Measurements from ENCODE around the gene SMARCC2. TPM values are rescaled to one million over a fixed set of nuclear protein-coding genes. Genes with fewer than 3 reads are reported as not detected.
"Not testable (repeated sequence)": the region's sequence is repeated elsewhere in the genome, so short reads cannot be mapped to it uniquely, and the experiment has no call there.

SMARCC2 gene
- total RNA-seq, 1 donor from 2014 or later, result 147 TPM

DNA sequence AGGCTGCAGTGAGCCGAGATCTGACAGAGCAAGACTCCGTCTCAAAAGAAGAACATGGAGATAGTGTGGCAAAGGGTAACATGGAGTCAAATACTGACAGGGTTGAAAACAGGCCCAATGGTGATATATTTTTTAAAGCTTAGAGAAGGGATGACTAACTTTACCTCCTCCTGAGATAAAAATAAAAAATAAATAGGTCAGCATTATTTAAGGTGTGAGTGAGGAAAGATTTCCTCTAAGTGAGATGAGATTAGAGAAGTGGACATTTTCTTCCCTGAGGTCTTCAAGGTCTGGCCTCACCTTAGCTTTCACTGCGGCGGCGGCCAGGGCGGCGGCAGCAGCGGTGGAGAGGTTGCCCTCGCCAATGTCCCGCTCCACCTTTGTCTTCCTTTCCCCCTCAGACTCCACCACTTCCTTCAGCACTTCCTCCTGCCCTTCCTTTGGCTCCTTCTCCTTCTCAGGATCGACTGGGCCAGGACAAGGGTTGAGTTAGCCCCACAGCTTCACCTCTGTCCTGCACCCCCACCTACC, 20.0 kb downstream of the SMARCC2 start:
- intact Hi-C loops (cut with micrococcal nuclease), result no loop called here

- intact Hi-C loops (cut with micrococcal nuclease), result no loop called here
Observed at GRCh38 chr12:56165369-56165768, 23.9 kb downstream of the SMARCC2 start.

GRCh38 chr12:56164345-56164729, 24.9 kb downstream of the SMARCC2 start:
- intact Hi-C loops (cut with micrococcal nuclease), result no loop called here

- intact Hi-C loops (cut with micrococcal nuclease), result no loop called here
Observed at GRCh38 chr12:56163533-56164344, 25.5 kb downstream of the SMARCC2 start.

DNA sequence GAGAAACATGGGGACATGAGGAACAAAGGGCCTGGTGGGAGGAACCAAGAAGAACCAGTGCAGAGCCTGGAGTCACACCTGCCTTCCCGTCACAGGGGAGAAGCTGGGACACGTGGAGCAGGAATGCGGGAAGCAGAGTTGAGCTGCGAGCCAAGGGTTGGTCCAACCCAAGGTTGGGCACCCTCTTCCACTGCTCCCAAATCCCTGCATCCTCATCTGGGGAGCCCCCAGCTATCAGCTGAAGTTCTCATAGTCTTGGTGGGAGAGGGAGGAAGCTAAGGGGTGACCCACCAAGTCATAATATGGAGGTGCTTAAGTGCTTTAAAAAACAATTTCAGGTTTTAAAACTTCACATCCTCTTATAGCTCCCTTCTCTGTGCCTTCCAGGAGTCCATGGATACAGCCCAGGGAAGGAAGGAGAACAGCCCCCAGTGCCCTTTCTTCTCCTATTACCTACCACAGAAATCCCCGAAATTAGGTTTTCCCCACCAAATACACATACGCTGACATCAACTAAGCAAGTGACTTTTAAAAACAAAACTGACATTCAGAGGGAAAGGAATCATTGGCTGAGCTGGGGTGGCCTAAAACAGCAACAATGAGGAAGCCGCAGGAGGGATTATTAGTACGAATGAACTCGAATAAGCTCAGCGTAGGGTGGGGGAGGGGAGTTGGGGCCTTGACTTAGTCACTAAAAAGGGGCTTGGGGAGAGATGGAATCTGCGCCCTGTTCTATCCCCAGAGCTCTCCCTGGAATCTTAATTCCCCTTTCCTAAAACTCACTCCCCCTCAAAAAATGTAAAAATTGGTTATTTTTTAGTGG, 26.6 kb downstream of the SMARCC2 start:
- intact Hi-C loops (cut with micrococcal nuclease), result no loop called here

DNA sequence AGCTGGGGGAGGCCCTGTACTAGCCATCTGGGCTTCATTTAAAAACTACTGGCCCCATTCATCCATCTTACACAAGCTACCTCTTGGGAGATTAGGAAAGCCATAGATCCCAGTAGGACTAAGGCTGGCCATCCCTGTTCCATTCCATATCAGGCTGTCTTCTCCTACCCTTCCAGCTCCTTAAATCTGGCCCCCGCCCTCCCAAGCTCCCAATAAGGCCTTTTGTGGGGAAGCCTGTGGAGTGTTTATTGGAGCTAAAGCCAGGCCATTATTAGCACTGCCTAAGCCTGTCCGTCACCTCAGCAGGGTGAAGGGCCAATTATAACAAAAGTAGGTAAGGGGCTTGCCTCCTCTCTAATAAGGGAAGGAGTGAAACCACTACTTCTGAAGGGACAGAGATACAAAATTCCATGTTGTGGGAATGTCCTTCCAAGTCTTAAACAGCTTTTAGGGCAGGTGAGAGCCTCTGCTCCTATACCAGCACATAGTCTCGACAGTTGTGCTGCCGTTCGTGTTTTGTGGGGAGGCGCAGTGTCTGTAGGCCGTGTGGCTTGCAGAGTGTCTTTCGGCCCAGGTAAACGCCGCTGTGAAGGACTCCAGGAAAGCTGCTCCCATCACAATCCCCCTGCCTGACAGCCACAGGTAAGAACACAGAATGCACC, 27.5 kb downstream of the SMARCC2 start:
- intact Hi-C loops (cut with micrococcal nuclease), result no loop called here

DNA sequence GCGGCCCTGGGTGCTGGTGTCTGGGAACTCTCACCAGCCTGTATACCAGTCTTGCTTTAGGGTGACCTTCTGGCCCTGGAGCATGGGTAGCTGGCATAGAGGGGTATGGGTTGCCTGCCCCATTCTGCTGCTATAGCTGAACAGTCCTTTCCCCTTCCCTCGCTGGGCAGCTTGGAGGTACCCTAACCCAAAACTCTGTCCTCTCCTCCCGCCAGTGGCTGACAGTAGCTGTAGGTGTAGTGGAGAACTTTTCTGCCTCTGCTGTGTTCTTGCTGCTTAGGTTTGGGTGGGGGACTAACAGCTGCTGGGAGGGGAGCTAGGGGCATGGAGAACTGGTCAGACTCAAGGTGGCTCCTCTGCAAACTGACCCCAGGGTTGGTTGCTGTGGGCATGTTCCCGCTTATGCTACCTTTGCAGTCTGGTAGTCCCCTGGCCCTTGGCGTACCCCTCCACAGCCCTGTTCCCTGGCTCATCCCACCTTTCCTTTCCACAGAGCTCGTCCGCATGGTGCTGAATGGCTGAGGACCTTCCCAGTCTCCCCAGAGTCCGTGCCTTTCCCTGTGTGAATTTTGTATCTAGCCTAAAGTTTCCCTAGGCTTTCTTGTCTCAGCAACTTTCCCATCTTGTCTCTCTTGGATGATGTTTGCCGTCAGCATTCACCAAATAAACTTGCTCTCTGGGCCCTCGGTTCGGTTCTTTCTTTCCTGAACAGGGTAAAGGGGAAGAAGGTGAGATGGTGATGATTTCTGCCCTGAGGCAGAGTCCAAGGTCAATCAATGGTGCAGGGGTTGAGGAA, 28.2 kb downstream of the SMARCC2 start:
- intact Hi-C loops (cut with micrococcal nuclease), result loop anchor here (1.0 kb wide), 3 partner anchors 9 to 288 kb away; partner anchors contain the start of genes MYL6B and TIMELESS

DNA sequence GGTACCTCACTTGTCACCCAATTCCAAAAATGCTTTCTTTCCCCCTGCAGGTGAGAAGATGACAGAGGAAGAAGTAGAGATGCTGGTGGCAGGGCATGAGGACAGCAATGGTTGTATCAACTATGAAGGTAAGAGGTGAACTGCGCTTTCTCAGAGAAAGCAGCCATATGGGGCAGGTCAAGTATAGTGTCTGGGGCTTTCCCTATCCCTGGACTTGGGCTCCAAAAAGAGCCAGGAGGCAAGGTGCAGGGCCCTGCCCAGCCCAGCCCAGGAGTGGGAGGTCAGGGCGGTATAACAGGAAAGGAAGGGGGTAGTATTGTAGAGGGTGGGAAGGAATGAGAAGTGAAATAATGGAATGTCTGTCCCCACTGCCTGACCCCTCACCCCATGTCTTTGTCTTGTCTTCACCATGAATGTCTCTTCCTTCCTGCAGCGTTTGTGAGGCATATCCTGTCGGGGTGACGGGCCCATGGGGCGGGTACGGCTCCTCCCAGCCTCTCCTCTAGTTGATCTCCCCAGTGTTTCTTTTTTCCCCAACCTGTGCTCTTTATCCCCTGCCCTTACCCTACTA, 29.0 kb downstream of the SMARCC2 start:
- intact Hi-C loops (cut with micrococcal nuclease), result loop anchor here (1.0 kb wide), 3 partner anchors 8 to 289 kb away; partner anchors contain the start of genes MYL6B and TIMELESS

- intact Hi-C loops (cut with micrococcal nuclease), result loop anchor here (1.0 to 2.0 kb wide), 6 partner anchors 7 to 290 kb away; partner anchors contain the start of genes CS, MYL6B and TIMELESS
Observed at GRCh38 chr12:56159482-56160192, 29.6 kb downstream of the SMARCC2 start.

DNA sequence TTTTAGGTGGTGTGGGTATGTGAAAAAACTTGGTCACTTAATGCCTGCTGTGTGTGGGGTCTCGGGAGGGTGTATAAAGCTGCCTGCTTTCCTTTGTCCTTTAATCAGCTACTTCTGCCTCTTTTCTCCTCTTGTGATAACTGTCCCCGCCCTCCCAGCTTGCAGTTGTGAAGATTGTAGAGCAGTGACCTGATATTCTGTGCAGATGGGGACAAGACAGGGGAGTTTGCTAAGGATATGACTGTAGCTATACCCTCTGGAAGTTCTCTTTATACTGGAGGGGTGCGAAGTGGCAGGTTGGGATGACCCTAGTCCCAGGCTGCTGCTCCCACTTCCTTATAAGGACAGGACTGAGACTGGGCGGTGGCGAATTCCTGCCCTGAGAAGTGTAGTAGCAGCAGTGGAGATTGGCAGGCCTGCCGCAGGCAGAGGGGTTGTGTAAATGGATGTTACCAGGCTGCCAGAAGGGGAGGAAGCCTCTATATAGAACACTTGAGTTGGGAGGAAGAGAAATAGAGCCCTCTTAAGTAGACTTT, 30.3 kb downstream of the SMARCC2 start:
- intact Hi-C loops (cut with micrococcal nuclease), result loop anchor here (1.0 to 2.0 kb wide), 11 partner anchors 29 to 529 kb away; partner anchors contain the start of genes CS, PA2G4, PTGES3 and SPRYD4

DNA sequence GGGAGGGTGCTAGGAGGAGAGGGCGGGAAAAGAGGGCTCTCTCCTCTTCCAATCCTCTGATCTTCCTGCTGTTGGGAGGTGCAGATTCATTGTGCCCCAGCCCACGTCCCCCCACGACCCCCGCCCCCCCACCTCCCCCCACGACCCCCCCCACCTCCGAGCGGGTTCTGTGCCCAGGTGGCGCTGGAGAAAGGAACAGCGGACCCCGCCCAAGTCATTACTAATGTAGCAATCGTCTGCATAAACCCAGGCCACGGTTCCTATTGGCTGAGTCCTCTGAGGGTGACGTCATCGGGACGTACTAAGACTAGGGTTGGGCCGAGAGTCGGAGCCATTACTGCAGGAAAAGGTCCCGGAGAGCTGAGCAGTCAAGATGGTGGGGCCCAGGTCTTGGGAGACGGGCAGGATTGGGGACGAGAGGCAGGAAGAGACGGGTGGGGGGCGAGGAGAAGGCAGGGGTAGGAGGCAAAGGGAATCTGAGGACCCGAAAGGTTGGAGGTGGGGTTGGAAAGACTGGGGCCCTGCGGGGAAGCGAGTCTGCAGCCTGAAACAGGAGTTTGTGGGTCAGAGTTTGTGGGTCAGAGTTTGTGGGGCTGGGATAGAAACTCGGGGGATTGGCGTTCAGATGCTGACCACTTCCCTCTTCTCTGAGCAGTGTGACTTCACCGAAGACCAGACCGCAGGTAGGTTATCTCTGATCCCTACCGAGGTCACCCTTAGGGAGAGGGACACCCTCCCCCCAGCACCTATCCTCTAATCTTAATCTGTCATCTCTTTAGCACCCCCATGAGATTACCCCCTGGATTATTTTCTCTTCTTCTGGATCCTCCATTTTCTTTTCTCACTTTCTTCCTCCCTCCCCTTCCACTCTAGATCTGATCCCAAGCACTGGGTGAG, 31.0 kb downstream of the SMARCC2 start, which contains the start of gene MYL6:
MYL6 (plus strand) TSS at position 331 of the 897 bp plus-strand sequence; CDS start at position 374, 43 bp downstream.
- intact Hi-C loops (cut with micrococcal nuclease), result loop anchor here (1.0 to 2.0 kb wide), 10 partner anchors 30 to 530 kb away; partner anchors contain the start of genes PA2G4, PTGES3, SPRYD4 and STAT2

DNA sequence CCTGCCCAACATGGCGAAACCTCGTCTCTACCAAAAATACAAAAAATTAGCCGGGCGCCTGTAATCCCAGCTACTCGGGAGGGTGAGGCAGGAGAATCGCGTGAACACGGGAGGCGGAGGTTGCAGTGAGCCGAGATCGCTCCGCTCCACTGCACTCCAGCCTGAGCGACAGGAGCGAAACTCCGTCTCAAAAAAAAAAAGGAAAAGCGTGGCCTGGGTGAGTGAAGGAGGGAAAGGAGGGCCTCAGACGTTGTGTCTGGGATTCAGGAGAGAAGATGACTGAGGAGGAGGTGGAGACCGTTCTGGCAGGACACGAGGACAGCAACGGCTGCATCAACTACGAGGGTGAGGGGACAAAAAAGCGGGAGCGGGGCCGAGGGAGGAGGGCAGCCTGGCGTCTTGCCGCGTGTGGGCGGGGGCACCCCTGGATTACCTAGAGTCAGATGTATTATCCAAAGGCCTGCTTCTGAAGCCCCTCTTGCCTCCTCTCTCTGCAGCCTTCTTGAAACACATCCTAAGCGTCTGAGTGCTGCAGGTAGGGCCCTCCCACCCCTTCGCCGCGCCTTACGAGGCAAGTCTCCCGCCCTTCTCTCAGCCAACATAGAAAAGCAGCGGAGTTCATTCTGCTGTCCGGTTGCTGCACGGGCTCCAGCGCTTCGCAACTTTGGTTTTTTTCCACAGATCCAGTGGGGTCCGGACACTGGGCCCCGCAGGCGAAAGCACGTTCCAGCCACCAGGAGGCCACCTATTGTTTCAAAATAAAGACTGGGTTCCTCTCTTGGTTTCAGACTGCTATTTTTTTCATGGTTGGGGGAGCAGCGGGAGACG, 31.9 kb downstream of the SMARCC2 start:
- intact Hi-C loops (cut with micrococcal nuclease), result loop anchor here (1.0 to 2.0 kb wide), 10 partner anchors 31 to 531 kb away; partner anchors contain the start of genes PA2G4, PTGES3, SPRYD4 and STAT2

DNA sequence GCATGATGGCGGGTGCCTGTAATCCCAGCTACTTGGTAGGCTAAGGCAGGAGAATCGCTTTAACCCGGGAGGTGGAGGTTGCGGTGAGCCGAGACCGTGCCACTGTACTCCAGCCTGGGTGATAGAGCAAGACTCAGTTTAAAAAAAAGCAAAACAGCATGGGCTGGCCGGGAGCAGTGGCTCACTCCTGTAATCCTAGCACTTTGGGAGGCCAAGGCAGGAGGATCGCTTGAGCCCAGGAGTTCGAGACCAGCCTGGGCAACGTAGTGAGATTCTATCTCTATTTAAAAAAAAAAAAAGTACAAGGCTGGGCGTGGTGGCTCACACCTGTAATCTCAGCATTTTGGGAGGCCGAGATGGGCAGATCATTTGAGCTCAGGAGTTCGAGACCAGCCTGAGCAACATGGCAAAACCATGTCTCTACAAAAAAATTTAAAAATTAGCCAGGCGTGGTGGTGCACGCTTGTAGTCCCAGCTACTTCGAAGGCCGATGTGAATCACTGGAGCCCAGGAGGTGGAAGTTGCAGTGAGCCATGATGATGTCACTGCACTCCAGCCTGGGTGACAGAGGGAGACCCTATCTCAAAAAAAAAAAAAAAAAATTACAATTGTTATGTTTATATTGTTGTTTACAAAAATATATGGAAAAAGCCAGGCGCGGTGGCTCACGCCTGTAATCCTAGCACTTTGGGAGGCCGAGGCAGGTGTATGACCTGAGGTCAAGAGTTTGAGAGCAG, 32.7 kb downstream of the SMARCC2 start:
- intact Hi-C loops (cut with micrococcal nuclease), result not testable (repeated sequence)

DNA sequence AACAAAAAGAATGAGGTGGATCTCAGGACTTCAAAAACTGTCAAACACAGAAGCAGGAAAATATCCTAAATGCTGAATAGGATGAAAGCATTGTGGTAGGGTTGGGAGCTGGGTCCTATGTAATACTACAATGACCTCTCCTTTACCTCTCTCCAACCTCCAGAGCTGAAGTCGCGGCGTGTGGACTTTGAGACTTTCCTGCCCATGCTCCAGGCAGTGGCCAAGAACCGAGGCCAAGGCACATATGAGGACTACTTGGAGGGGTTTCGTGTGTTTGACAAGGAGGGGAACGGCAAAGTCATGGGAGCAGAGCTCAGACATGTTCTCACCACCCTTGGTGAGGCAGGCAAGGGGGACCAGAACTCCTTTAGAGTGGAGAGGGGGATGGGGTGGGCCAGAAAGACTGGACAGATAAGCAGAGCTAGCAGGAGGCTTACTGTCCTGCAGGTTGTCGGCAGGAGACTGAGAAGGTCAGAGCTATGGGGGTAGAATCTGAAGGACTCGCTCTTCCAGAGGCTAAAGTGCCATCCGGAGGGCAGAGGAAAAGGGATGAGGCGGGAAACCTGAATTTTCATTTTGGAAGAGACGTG, 33.9 kb downstream of the SMARCC2 start:
- intact Hi-C loops (cut with micrococcal nuclease), result no loop called here

GRCh38 chr12:56154818-56155217, 34.5 kb downstream of the SMARCC2 start:
- intact Hi-C loops (cut with micrococcal nuclease), result loop anchor here (5.0 kb wide), 1 partner anchor 338 kb away; the partner anchor contains the start of genes ORMDL2 and SARNP
